Sigmoid colon (tissue), 7 donors: Measurements from ENCODE around the gene SACM1L. TPM values are rescaled to one million over a fixed set of nuclear protein-coding genes. Genes with fewer than 3 reads are reported as not detected.
A peak's percentile ranks its signal among the peaks of the same experiment; 100 is the strongest.

ENCODE experiments used
- DNase-seq: peaks from one replicate; pipeline ENCODE4 v3.0.0-alpha.2; 2019
- H3K27ac ChIP-seq, 4 donors: fragments of 200-600 bp; sonication (generic); one replicate each; pipeline ENCODE4 v1.5.1; 2016 to 2019; ENCODE audit warnings: mild to moderate bottlenecking in 1 of 4
- H3K27me3 ChIP-seq, 3 donors: fragments of 200-600 bp; sonication (generic); one replicate each; pipeline ENCODE4 v1.5.1; 2019; ENCODE audit warnings: mild to moderate bottlenecking in 1 of 3
- H3K36me3 ChIP-seq, 4 donors: fragments of 200-600 bp; sonication (generic); one replicate each; pipeline ENCODE4 v1.5.1; 2016 to 2019
- H3K4me1 ChIP-seq, 4 donors: fragments of 200-600 bp; sonication (generic); one replicate each; pipeline ENCODE4 v1.5.1; 2017 to 2019
- H3K4me3 ChIP-seq, 4 donors: fragments of 200-600 bp; sonication (generic); one replicate each; pipeline ENCODE4 v1.5.1; 2017 to 2019; ENCODE audit warnings: mild to moderate bottlenecking in 2 of 4, moderate library complexity in 1 of 4
- H3K9me3 ChIP-seq, 4 donors: fragments of 200-600 bp in 3 of 4; sonication (generic) in 3 of 4; one replicate each; pipeline versions ENCODE4 v1.5.1 to v1.6.1; 2013 to 2019
- CTCF ChIP-seq, 4 experiments: fragments of 450-650 bp in 3 of 4; fragments of 200-600 bp in 1 of 4; IDR thresholded peaks; one replicate each; pipeline ENCODE4 v1.5.1; 2016 to 2019; ENCODE audit warnings: antibody characterized with exemption in 4 of 4, mild to moderate bottlenecking in 3 of 4, moderate library complexity in 2 of 4
- EP300 ChIP-seq, 4 donors: sonication (generic); formaldehyde crosslinking; IDR thresholded peaks; one replicate each; pipeline ENCODE4 v1.6.1; 2017; ENCODE audit warnings: antibody characterized with exemption in 4 of 4
- POLR2A ChIP-seq, 2 donors: fragments of 450-650 bp; IDR thresholded peaks; one replicate each; pipeline ENCODE4 v1.6.1; 2016; ENCODE audit warnings: antibody characterized with exemption in 2 of 2, mild to moderate bottlenecking in 2 of 2, moderate library complexity in 2 of 2
- POLR2AphosphoS5 ChIP-seq, 4 donors: sonication (generic); formaldehyde crosslinking; IDR thresholded peaks; one replicate each; pipeline ENCODE4 v1.6.1; 2017; ENCODE audit warnings: antibody characterized with exemption in 4 of 4
- WGBS, 2 donors: extraction: QIAGEN DNeasy Blood & Tissue Kit; methylation state at CpG; one replicate each; pipeline ENCODE4 v1.1.7; 2013; 5-methylcytosine and 5-hydroxymethylcytosine counted together
- intact Hi-C: fragments of 100-400 bp; cut with DNase I; formaldehyde crosslinking; loops from one replicate; pipeline ENCODE4 v1.15.1; 2023
- polyA plus RNA-seq, 3 donors: library from polyadenylated mRNA; stranded (reverse); fragments of 200-250 nt; gene quantifications; one replicate each; pipeline ENCODE4 v1.2.3, GENCODE V29; 2013
- total RNA-seq, 4 donors: library from RNA; depleted of rRNA; stranded (reverse); fragments of >200 nt; gene quantifications; one replicate each; pipeline ENCODE4 v1.1.0, GENCODE V29; 2016
- donor health status: healthy with polysubstance abuse.
- donor health status: Bipolar disorder and iron deficiency.
- donor health status: healthy.

The SACM1L gene
- total and polyA plus RNA-seq, 7 donors: 21.6 to 44.6 (median 38.5) TPM

GRCh38 chr3:45687828-45688193 lies 1.4 kb upstream of the SACM1L start:
- TF ChIP-seq EP300 (IDR thresholded peaks at IDR 0.05) (no peak), POLR2AphosphoS5 (IDR thresholded peaks at IDR 0.05) (no peak), POLR2A (IDR thresholded peaks at IDR 0.05) (no peak), CTCF (IDR thresholded peaks at IDR 0.05) (no peak)
- intact Hi-C loops: no loop called here
- Histone ChIP-seq H3K4me3 (peak overlapping the region; percentile 76 to 91 (median 83)), H3K36me3 (peaks cover 0 to 10% (median 0%) of the 10 kb centered on the region in 4 donors), H3K27ac (peak overlapping the region in 1 of 4 donors; percentile 91), H3K9me3 (peaks cover 0 to 1% (median 0%) of the 10 kb centered on the region in 4 donors), H3K27me3 (no peaks in the 10 kb centered on the region), H3K4me1 (peaks cover 0 to 41% (median 32%) of the 10 kb centered on the region in 4 donors)
- no peak for DNase-seq
- WGBS, 2 donors: 17 to 27% methylated on average over 4 of the region's 4 CpGs

- Histone ChIP-seq H3K27ac (peak overlapping the region; percentile 87 to 94 (median 92)), H3K4me1 (peaks cover 0 to 45% (median 34%) of the 10 kb centered on the region in 4 donors), H3K36me3 (peaks cover 0 to 10% (median 0%) of the 10 kb centered on the region in 4 donors), H3K9me3 (no peaks in the 10 kb centered on the region), H3K4me3 (peak overlapping the region; percentile 76 to 91 (median 83)), H3K27me3 (no peaks in the 10 kb centered on the region)
- WGBS, 2 donors: 0 to 1% methylated on average over 35 of the region's 35 CpGs
- TF ChIP-seq POLR2A (IDR thresholded peaks at IDR 0.05) (no peak), CTCF (IDR thresholded peaks at IDR 0.05) (no peak), POLR2AphosphoS5 (IDR thresholded peaks at IDR 0.05) (no peak), EP300 (IDR thresholded peaks at IDR 0.05) (no peak)
- no peak for DNase-seq
- intact Hi-C loops: no loop called here
Measured at GRCh38 chr3:45688194-45688881, 858 bp upstream of the SACM1L start.

- no peak for DNase-seq
- intact Hi-C loops: no loop called here
- TF ChIP-seq CTCF (IDR thresholded peaks at IDR 0.05) (no peak), EP300 (IDR thresholded peaks at IDR 0.05) (no peak), POLR2A (IDR thresholded peaks at IDR 0.05) (no peak), POLR2AphosphoS5 (IDR thresholded peaks at IDR 0.05) (no peak)
- Histone ChIP-seq H3K27me3 (no peaks in the 10 kb centered on the region), H3K4me1 (peaks cover 0 to 54% (median 44%) of the 10 kb centered on the region in 4 donors), H3K36me3 (peaks cover 0 to 10% (median 0%) of the 10 kb centered on the region in 4 donors), H3K27ac (peak overlapping the region; percentile 87 to 94 (median 92)), H3K9me3 (no peaks in the 10 kb centered on the region), H3K4me3 (peak overlapping the region; percentile 76 to 91 (median 83))
- WGBS, 2 donors: 1% methylated on average over 8 of the region's 8 CpGs
Measured at GRCh38 chr3:45689787-45690145, 570 bp downstream of the SACM1L start.

GRCh38 chr3:45690336-45691035 lies 1.3 kb downstream of the SACM1L start:
- intact Hi-C loops: no loop called here
- H3K4me1 ChIP-seq: peaks cover 0 to 59% (median 47%) of the 10 kb centered on the region in 4 donors
- peak overlapping the region in 3 of 4 donors; percentile 76 to 86 (median 80) for H3K4me3 ChIP-seq
- TF ChIP-seq CTCF (IDR thresholded peaks at IDR 0.05) (no peak), EP300 (IDR thresholded peaks at IDR 0.05) (no peak), POLR2A (IDR thresholded peaks at IDR 0.05) (no peak), POLR2AphosphoS5 (IDR thresholded peaks at IDR 0.05) (no peak)
- peaks cover 0 to 10% (median 0%) of the 10 kb centered on the region in 4 donors for H3K36me3 ChIP-seq
- H3K27ac ChIP-seq: peak overlapping the region; percentile 87 to 94 (median 92)
- no peaks in the 10 kb centered on the region for H3K9me3 ChIP-seq
- WGBS, 2 donors: 6% methylated on average over 4 of the region's 4 CpGs
- H3K27me3 ChIP-seq: no peaks in the 10 kb centered on the region
- no peak for DNase-seq
